ENCODE measurements around the gene PLXNA4.

The PLXNA4 gene

GRCh38 chr7:132210821-132211220 lies 365.4 kb downstream of the PLXNA4 start:
- DNase-seq = no peak
- H3K36me3 ChIP-seq (replicated peaks) = no peaks in the 10 kb centered on the region
- in situ Hi-C loops (cut with HindIII; ENCODE audit: low pct_ligation_motif_present, low sequenced_read_pairs) = no loop called here
- no peak overlapping the region for H3K4me3 ChIP-seq (ENCODE audit: low read depth, low read length)
- TF ChIP-seq CTCF (IDR thresholded peaks at IDR 0.05; ENCODE audit: low read depth, low read length, missing control alignments) = no peak
- H3K27me3 ChIP-seq (replicated peaks) = no peaks in the 10 kb centered on the region
- H3K27ac ChIP-seq = no peak overlapping the region

- Histone ChIP-seq H3K36me3 (replicated peaks) (no peaks in the 10 kb centered on the region), H3K27me3 (replicated peaks) (no peaks in the 10 kb centered on the region), H3K4me3 (ENCODE audit: low read depth, low read length) (no peak overlapping the region), H3K27ac (no peak overlapping the region)
- in situ Hi-C loops (cut with HindIII; ENCODE audit: low pct_ligation_motif_present, low sequenced_read_pairs) = no loop called here
- TF ChIP-seq CTCF (IDR thresholded peaks at IDR 0.05; ENCODE audit: low read depth, low read length, missing control alignments) = no peak
- DNase-seq = no peak
Measured at GRCh38 chr7:132207782-132208181, 368.5 kb downstream of the PLXNA4 start.

GRCh38 chr7:132207211-132207610 lies 369.1 kb downstream of the PLXNA4 start:
- no peak overlapping the region for H3K4me3 ChIP-seq (ENCODE audit: low read depth, low read length)
- H3K27me3 ChIP-seq (replicated peaks) = no peaks in the 10 kb centered on the region
- in situ Hi-C loops (cut with HindIII; ENCODE audit: low pct_ligation_motif_present, low sequenced_read_pairs) = no loop called here
- H3K27ac ChIP-seq = no peak overlapping the region
- no peak for TF ChIP-seq CTCF (IDR thresholded peaks at IDR 0.05; ENCODE audit: low read depth, low read length, missing control alignments)
- DNase-seq = no peak
- no peaks in the 10 kb centered on the region for H3K36me3 ChIP-seq (replicated peaks)

- H3K4me3 ChIP-seq (ENCODE audit: low read depth, low read length) = no peak overlapping the region
- no peak for TF ChIP-seq CTCF (IDR thresholded peaks at IDR 0.05; ENCODE audit: low read depth, low read length, missing control alignments)
- H3K36me3 ChIP-seq (replicated peaks) = no peaks in the 10 kb centered on the region
- H3K27me3 ChIP-seq (replicated peaks) = no peaks in the 10 kb centered on the region
- no peak overlapping the region for H3K27ac ChIP-seq
- no peak for DNase-seq
- in situ Hi-C loops (cut with HindIII; ENCODE audit: low pct_ligation_motif_present, low sequenced_read_pairs) = no loop called here
Measured at GRCh38 chr7:132206594-132206993, 369.7 kb downstream of the PLXNA4 start.

GRCh38 chr7:132205509-132205908 lies 370.8 kb downstream of the PLXNA4 start:
- Histone ChIP-seq H3K27me3 (replicated peaks) (no peaks in the 10 kb centered on the region), H3K4me3 (ENCODE audit: low read depth, low read length) (no peak overlapping the region), H3K27ac (no peak overlapping the region), H3K36me3 (replicated peaks) (no peaks in the 10 kb centered on the region)
- in situ Hi-C loops (cut with HindIII; ENCODE audit: low pct_ligation_motif_present, low sequenced_read_pairs) = no loop called here
- no peak for TF ChIP-seq CTCF (IDR thresholded peaks at IDR 0.05; ENCODE audit: low read depth, low read length, missing control alignments)
- DNase-seq = no peak

- in situ Hi-C loops (cut with HindIII; ENCODE audit: low pct_ligation_motif_present, low sequenced_read_pairs) = no loop called here
- Histone ChIP-seq H3K4me3 (ENCODE audit: low read depth, low read length) (no peak overlapping the region), H3K27ac (no peak overlapping the region), H3K27me3 (replicated peaks) (no peaks in the 10 kb centered on the region), H3K36me3 (replicated peaks) (no peaks in the 10 kb centered on the region)
- no peak for TF ChIP-seq CTCF (IDR thresholded peaks at IDR 0.05; ENCODE audit: low read depth, low read length, missing control alignments)
- DNase-seq = no peak
Measured at GRCh38 chr7:132203021-132203420, 373.2 kb downstream of the PLXNA4 start.

Data from brain microvascular endothelial cell (primary cell).